ENCODE results near the gene ARHGEF7.

ARHGEF7 gene

DNA sequence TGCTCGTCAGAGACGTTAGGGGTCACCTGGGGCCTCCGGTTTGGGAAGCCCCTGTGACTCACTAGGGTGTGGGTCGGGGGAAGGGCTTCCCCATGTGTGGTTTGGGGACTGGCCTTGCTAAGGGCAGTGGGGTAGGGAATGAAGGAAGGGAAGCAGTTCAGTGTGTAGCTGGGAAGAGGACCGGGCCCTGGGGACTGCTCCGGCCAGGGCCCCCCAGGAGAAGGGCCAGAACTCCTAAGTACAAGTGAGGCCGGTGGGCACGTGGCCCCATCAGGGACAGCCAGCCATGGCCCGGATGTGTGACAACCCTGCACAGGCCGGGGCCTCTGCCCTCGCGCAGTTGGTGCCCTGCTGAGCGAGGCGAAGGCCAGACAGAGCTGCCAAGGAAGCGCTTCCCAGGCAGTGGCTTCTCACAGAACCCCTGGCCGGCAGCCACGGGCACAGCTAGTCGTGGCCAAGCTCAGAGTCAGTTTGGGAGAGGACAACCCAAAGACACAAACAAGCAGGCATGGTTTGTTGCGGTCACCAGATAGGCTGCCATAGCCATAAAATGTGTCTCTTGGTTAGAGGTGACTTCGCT lies 231.1 kb downstream of the ARHGEF7 start:
- DNase-seq (ENCODE audit: low read depth, low spot score): no peak

- DNase-seq (ENCODE audit: low read depth, low spot score): no peak
Measured at GRCh38 chr13:111347438-111347837, 232.3 kb downstream of the ARHGEF7 start.

GRCh38 chr13:111353508-111353907 lies 238.4 kb downstream of the ARHGEF7 start:
- DNase-seq (ENCODE audit: low read depth, low spot score): no peak

GRCh38 chr13:111354789-111355188 lies 239.7 kb downstream of the ARHGEF7 start:
- DNase-seq (ENCODE audit: low read depth, low spot score): no peak

Measured in activated CD4-positive, CD25-positive, alpha-beta regulatory T cell treated with anti-CD3 and anti-CD28 coated beads, Interleukin-2, amount 50 U/mL, for 16 hours (primary cell).